GM18951 (cell line): ENCODE results near the gene TRPC4.

Experiments
- POLR2A ChIP-seq: IDR thresholded peaks from 4 replicates; pipeline ENCODE4 v1.6.1; 2011; ENCODE audit warnings: mild to moderate bottlenecking; ENCODE audit not compliant: insufficient read length, insufficient read depth; ENCODE audit errors: extremely low read depth
- in situ Hi-C: fragments of 300-500 bp; cut with MboI; formaldehyde crosslinking; loops from one replicate; pipeline ENCODE4 v1.12.0; 2022; ENCODE audit warnings: low sequenced_read_pairs, mixed read lengths, inconsistent platforms; ENCODE audit not compliant: unreplicated experiment

TRPC4 gene

GRCh38 chr13:37736045-37736444, 133.5 kb downstream of the TRPC4 start:
- TF ChIP-seq POLR2A: no peak
- in situ Hi-C loops: no loop called here

DNA sequence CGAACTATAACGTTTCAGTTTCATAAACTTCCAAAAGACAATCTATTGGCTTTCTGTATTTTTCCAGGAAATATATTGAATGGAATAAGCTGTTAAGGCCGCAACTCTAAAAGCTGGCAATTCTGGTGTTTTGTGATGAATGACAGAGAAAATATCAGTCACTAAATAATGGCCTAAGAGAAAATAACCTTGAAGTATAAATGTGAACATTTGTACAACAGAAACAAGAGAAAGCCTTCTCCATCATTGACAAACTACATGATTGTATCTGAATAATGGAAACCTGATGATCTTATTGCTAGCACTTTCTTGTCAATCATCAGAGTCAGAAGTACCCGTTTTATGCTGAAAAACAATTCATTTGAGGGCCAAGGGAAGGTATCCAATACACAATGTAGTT, 134.3 kb downstream of the TRPC4 start:
- no peak for TF ChIP-seq POLR2A
- in situ Hi-C loops: no loop called here

DNA sequence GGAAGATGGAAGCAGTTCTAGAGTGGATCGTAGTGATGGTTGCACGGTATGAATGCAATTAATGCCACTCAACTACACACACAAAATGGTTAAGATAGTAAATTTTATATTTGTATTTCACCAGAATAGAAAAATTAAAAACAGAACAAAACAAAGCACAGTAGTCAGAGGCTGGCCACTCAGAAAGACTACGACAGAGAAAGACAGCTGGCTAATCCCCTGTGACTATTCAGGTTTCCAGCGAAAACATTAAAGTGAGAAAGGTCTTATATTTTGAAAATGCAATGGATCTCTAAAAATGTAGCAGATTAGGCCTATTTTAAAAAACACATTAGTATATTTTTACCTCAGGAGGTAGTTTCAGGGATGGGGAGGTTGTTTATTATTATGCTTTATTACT, 139.7 kb downstream of the TRPC4 start:
- TF ChIP-seq POLR2A: no peak
- in situ Hi-C loops: no loop called here

DNA sequence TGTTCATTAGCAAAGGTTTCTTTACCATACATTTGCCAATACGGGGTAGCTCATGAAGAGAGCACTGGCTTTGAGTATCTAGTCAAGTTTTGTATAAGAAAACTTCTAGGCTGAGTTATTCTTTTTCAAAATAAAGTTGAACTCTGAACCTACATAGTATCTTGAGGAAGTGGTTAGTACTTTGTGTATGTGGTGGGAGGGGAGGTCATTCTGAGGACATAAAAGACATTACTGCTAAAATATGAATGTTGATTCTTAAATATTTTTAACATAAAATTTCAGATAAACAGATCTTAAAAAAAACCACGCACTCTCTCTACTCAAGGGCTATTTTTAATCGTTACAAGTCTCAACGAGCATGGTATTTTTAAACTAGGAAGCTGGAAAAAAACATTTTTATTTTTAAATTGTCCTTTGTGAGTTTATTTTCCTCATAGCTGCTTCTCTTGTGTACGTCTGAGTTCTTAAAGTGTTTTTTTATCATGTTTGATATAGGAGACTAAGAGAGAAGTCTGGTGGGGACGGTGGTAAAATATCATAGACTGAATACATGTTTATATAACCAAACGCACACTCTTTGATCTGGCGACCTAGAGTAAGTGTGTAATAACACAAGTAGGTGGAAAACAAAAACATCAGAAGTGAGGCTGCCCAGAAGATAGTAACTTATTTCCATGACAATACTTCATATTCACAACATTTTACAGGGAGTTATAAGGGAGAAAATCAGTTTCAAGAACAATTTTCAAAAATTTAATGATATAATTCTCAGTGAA, 153.0 kb downstream of the TRPC4 start:
- TF ChIP-seq POLR2A: no peak
- in situ Hi-C loops: no loop called here

- in situ Hi-C loops: no loop called here
- TF ChIP-seq POLR2A: no peak
These were observed 154.0 kb downstream of the TRPC4 start for GRCh38 chr13:37715606-37716015.

GRCh38 chr13:37709318-37709717, 160.3 kb downstream of the TRPC4 start:
- no peak for TF ChIP-seq POLR2A
- in situ Hi-C loops: no loop called here

DNA sequence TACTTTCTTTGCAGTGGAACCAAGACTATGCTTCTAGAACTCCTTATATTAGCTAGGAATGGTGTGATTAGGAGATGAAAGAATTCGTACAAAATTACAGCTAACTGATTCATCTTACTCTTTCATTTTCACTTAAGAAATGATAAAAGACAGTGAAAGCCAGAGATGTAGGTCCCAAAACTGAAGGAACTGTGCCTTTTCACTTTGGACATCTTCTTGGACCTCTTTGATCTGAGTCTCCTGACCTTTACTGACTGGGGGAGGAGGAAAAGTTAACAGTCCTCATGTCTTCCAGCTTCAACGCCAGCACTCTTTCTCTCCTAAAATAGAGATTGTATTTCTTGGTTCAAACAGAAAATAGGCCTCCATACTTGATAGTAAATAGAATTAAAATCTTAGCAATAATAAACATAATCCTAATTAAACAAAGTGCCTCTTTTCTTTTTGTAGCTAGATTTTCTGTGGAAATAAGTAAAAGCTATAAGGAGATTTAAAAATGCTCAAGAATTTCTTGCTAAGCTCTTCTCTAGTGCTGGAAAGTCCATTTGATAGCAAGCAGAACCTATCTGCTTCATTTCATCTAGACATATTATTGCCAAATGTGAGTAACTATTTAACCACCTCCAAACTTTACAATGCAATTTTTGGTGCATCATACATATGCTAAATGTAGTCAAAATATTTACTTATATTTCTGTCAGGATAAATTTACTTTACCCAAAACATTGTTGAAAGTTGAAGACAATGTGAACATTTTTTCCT, 161.7 kb downstream of the TRPC4 start:
- TF ChIP-seq POLR2A: no peak
- in situ Hi-C loops: no loop called here

DNA sequence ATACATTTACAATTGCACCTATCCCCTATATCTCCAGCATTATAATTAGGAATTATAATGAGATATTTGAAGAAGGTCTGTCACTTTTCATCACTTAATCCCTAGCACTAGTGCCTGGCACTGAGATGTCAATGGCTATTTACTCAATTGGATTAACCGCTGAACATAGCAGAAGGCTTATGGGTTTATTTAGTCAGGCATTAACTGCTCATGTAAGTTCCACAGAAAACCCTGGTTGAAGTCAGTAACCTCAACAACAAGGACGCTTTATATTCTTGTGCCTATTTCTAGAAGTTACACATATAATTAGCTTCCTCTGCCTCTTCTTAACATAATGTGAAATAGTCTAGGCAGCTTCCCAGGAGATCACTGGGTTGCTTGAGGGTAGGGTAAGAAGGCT, 163.5 kb downstream of the TRPC4 start:
- no peak for TF ChIP-seq POLR2A
- in situ Hi-C loops: no loop called here

GRCh38 chr13:37701972-37702371, 167.6 kb downstream of the TRPC4 start:
- in situ Hi-C loops: no loop called here
- TF ChIP-seq POLR2A: no peak

DNA sequence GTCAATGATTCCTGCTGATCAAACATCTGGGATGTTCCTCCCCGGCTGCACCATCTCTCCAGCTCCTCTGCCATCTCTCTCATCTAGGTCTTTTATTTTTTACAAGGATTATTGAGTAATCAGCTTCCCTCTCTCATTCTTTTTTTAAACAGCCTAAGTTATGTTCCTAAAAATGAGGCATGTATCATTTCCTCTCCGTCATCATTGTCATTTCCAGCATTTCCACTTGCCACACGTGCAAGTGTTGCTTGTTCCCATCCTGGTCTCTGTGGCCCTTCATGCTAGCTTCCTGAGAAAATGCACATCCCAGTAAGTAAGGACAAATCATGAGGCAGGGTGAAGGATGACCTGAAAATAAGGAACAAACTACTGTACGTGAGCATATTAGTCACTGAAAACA, 168.3 kb downstream of the TRPC4 start:
- TF ChIP-seq POLR2A: no peak
- in situ Hi-C loops: no loop called here

DNA sequence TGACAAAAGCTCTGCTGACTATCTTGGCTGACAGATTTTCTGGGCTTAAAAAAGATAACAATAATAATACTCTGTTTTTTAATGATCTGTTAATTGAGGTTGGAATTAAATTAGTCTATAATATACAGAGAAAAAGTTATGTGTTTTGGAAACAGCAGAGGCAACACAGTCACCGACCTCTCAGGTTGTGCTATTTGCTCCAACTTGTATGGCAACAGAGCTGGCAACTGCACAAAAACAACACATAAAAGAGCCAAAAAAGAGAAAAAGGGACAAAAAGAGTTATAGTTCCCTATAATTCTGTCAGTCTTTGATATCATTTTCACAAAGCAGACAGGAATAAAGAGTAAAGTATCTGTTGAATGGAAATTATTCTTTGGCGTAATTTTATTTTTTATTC, 168.7 kb downstream of the TRPC4 start:
- in situ Hi-C loops: no loop called here

DNA sequence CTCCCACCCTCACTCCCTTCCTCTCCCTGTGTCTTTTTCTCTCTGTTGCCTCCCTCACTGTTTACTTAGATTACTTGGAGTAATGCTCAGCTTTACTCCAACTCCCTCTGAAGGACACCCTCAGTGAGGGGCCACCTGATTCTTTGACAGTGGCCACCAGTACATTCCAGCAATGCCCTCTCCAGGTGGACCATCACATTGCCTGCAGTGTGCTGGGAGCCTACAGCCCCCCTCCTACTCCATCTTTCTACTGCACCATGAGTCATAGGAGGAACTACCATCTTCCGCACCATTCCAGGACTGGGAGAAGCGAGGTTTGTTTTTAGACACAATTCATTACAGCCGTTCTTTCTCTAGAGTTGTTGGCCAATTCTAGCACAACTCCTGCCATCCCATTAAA, 174.4 kb downstream of the TRPC4 start:
- TF ChIP-seq POLR2A: no peak
- in situ Hi-C loops: no loop called here

More for the DNA sequence above, 168.7 kb downstream of the TRPC4 start:
- no peak for TF ChIP-seq POLR2A

- in situ Hi-C loops: no loop called here
- no peak for TF ChIP-seq POLR2A
These were observed 179.2 kb downstream of the TRPC4 start for GRCh38 chr13:37690361-37690760.

DNA sequence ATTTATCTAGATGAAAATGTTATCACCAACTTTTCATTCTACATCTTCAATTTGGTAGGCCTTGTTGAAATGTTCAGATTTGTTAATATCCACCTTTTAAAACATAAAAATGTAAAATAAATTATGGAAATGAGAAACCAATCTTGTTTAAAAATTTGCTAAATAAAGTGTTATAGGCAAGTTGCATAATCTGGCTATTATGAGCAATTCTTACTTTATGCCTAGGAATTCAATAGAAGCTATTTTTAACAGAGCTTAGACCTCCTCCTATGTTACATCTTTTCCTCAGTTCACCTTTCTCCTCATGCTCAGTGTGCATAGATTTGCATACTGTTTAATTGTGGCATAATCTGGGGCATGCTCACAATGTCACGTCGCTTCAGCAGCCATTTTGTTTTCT, 183.1 kb downstream of the TRPC4 start:
- in situ Hi-C loops: no loop called here
- TF ChIP-seq POLR2A: no peak

DNA sequence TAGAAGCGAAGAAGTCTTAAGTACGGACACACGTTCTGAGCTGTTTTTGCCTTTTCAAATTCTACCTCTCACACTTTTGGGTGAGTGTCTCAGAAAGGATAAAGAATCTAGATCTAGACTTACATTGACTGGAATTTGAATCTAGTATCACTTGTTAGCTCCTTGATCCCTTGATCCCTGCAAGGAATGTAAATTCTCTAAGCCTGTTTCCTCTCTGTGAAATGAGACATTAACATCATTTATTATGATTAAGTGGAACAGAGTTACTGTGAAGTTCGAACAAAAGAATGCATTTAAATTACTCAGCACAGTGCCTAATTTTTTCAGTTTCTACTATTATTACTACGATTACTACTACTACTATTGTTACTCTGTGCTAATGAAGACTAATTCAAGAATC, 184.4 kb downstream of the TRPC4 start:
- in situ Hi-C loops: no loop called here
- no peak for TF ChIP-seq POLR2A

- in situ Hi-C loops: no loop called here
- no peak for TF ChIP-seq POLR2A
These were observed 187.1 kb downstream of the TRPC4 start for GRCh38 chr13:37682496-37682895.
